Eye (tissue), 1 donor: ENCODE measurements around the gene PDIA4.
"Not testable (repeated sequence)": the region's sequence is repeated elsewhere in the genome, so short reads cannot be mapped to it uniquely, and the experiment has no call there.

Experiments
- DNase-seq: peaks from one replicate; pipeline ENCODE4 v3.0.0-alpha.2; 2015

PDIA4 gene

GRCh38 chr7:149028346-149029109, at the start of gene PDIA4:
TSS of gene PDIA4 (minus strand) at chr7:149028505. CDS start at chr7:149028408, 97 bp downstream.
- DNase-seq, result peak; percentile 100

- no peak for DNase-seq
Observed at GRCh38 chr7:149077594-149077993, 49.3 kb upstream of the PDIA4 start.

- DNase-seq, result no peak
Observed at GRCh38 chr7:149075286-149075685, 47.0 kb upstream of the PDIA4 start.

GRCh38 chr7:149074116-149074885, 46.0 kb upstream of the PDIA4 start:
- DNase-seq, result no peak

- DNase-seq, result no peak
Observed at GRCh38 chr7:149072438-149072775, 44.1 kb upstream of the PDIA4 start.

GRCh38 chr7:149071641-149072437, 43.5 kb upstream of the PDIA4 start:
- DNase-seq, result peak; percentile 31

GRCh38 chr7:149071182-149071635, 42.9 kb upstream of the PDIA4 start:
- no peak for DNase-seq

GRCh38 chr7:149070372-149071125, 42.2 kb upstream of the PDIA4 start:
- peak; percentile 73 for DNase-seq

- no peak for DNase-seq
Observed at GRCh38 chr7:149067869-149068268, 39.6 kb upstream of the PDIA4 start.

GRCh38 chr7:149063476-149063875, 35.2 kb upstream of the PDIA4 start:
- no peak for DNase-seq

GRCh38 chr7:149062217-149062899, 34.1 kb upstream of the PDIA4 start:
- not testable (repeated sequence) for DNase-seq

GRCh38 chr7:149060156-149060555, 31.9 kb upstream of the PDIA4 start:
- DNase-seq, result no peak

- DNase-seq, result no peak
Observed at GRCh38 chr7:149053885-149054284, 25.6 kb upstream of the PDIA4 start.

GRCh38 chr7:149053384-149053783, 25.1 kb upstream of the PDIA4 start:
- DNase-seq, result no peak

GRCh38 chr7:149050941-149051340, 22.6 kb upstream of the PDIA4 start:
- DNase-seq, result no peak

- no peak for DNase-seq
Observed at GRCh38 chr7:149048805-149049204, 20.5 kb upstream of the PDIA4 start.

GRCh38 chr7:149046416-149046815, 18.1 kb upstream of the PDIA4 start:
- DNase-seq, result no peak

- no peak for DNase-seq
Observed at GRCh38 chr7:149043936-149044335, 15.6 kb upstream of the PDIA4 start.

GRCh38 chr7:149041350-149041749, 13.0 kb upstream of the PDIA4 start:
- DNase-seq, result no peak

GRCh38 chr7:149038641-149039040, 10.3 kb upstream of the PDIA4 start:
- DNase-seq, result not testable (repeated sequence)

- no peak for DNase-seq
Observed at GRCh38 chr7:149036676-149037075, 8.4 kb upstream of the PDIA4 start.

- no peak for DNase-seq
Observed at GRCh38 chr7:149031353-149031910, 3.1 kb upstream of the PDIA4 start.
